ENCODE data around the gene FAM83G.
"Not testable (repeated sequence)": the region's sequence is repeated elsewhere in the genome, so short reads cannot be mapped to it uniquely, and the experiment has no call there.

The FAM83G gene

GRCh38 chr17:19024101-19025078 is 19.8 kb upstream of the FAM83G start:
- no peak for DNase-seq
- no peak for TF ChIP-seq GATA1 (IDR thresholded peaks at IDR 0.05; ENCODE audit: low read depth, low read length)
- TF ChIP-seq POLR2A (IDR thresholded peaks at IDR 0.05; ENCODE audit: low read length), result no peak

GRCh38 chr17:19023209-19023999 is 18.8 kb upstream of the FAM83G start:
- TF ChIP-seq POLR2A (IDR thresholded peaks at IDR 0.05; ENCODE audit: low read length), result no peak
- TF ChIP-seq GATA1 (IDR thresholded peaks at IDR 0.05; ENCODE audit: low read depth, low read length), result no peak

GRCh38 chr17:19022747-19023146 is 18.2 kb upstream of the FAM83G start:
- TF ChIP-seq POLR2A (IDR thresholded peaks at IDR 0.05; ENCODE audit: low read length) (no peak), GATA1 (IDR thresholded peaks at IDR 0.05; ENCODE audit: low read depth, low read length) (no peak)
- DNase-seq, result no peak

More at GRCh38 chr17:19023209-19023999, 18.8 kb upstream of the FAM83G start:
- no peak for DNase-seq

GRCh38 chr17:19022128-19022527 is 17.6 kb upstream of the FAM83G start:
- no peak for DNase-seq

GRCh38 chr17:19021622-19022083 is 17.1 kb upstream of the FAM83G start:
- no peak for TF ChIP-seq GATA1 (IDR thresholded peaks at IDR 0.05; ENCODE audit: low read depth, low read length)
- TF ChIP-seq POLR2A (IDR thresholded peaks at IDR 0.05; ENCODE audit: low read length), result no peak
- peak; percentile 15 to 37 for DNase-seq

More at GRCh38 chr17:19022128-19022527, 17.6 kb upstream of the FAM83G start:
- no peak for TF ChIP-seq GATA1 (IDR thresholded peaks at IDR 0.05; ENCODE audit: low read depth, low read length)
- TF ChIP-seq POLR2A (IDR thresholded peaks at IDR 0.05; ENCODE audit: low read length), result no peak

- not testable (repeated sequence) for DNase-seq
Measured at GRCh38 chr17:19021011-19021621, 16.6 kb upstream of the FAM83G start.

GRCh38 chr17:19020016-19020415 is 15.5 kb upstream of the FAM83G start:
- TF ChIP-seq GATA1 (IDR thresholded peaks at IDR 0.05; ENCODE audit: low read depth, low read length), result no peak
- no peak for TF ChIP-seq POLR2A (IDR thresholded peaks at IDR 0.05; ENCODE audit: low read length)
- no peak for DNase-seq

- DNase-seq, result peak; percentile 21 to 25
- TF ChIP-seq POLR2A (IDR thresholded peaks at IDR 0.05; ENCODE audit: low read length) (no peak), GATA1 (IDR thresholded peaks at IDR 0.05; ENCODE audit: low read depth, low read length) (no peak)
Measured at GRCh38 chr17:19019041-19019941, 14.7 kb upstream of the FAM83G start.

GRCh38 chr17:19018600-19018950 is 14.0 kb upstream of the FAM83G start:
- DNase-seq, result no peak
- TF ChIP-seq GATA1 (IDR thresholded peaks at IDR 0.05; ENCODE audit: low read depth, low read length) (no peak), POLR2A (IDR thresholded peaks at IDR 0.05; ENCODE audit: low read length) (no peak)

- DNase-seq, result no peak
Measured at GRCh38 chr17:19017804-19018599, 13.4 kb upstream of the FAM83G start.

GRCh38 chr17:19017401-19017800 is 12.8 kb upstream of the FAM83G start:
- TF ChIP-seq GATA1 (IDR thresholded peaks at IDR 0.05; ENCODE audit: low read depth, low read length), result no peak
- no peak for TF ChIP-seq POLR2A (IDR thresholded peaks at IDR 0.05; ENCODE audit: low read length)
- no peak for DNase-seq

More at GRCh38 chr17:19017804-19018599, 13.4 kb upstream of the FAM83G start:
- TF ChIP-seq GATA1 (IDR thresholded peaks at IDR 0.05; ENCODE audit: low read depth, low read length) (no peak), POLR2A (IDR thresholded peaks at IDR 0.05; ENCODE audit: low read length) (no peak)

GRCh38 chr17:19016881-19017280 is 12.3 kb upstream of the FAM83G start:
- TF ChIP-seq POLR2A (IDR thresholded peaks at IDR 0.05; ENCODE audit: low read length), result no peak
- TF ChIP-seq GATA1 (IDR thresholded peaks at IDR 0.05; ENCODE audit: low read depth, low read length), result no peak
- no peak for DNase-seq
